HG02943 (cell line): ENCODE data around the gene PYGO2.
A peak's percentile ranks its signal among the peaks of the same experiment; 100 is the strongest.

Source experiments
- ATAC-seq: cut with Tn5 transposase; IDR thresholded peaks from one replicate; pipeline ENCODE4 v1.9.1; 2021; ENCODE audit warnings: mild to moderate bottlenecking, low read depth, moderate library complexity; ENCODE audit not compliant: unreplicated experiment

The PYGO2 gene

GRCh38 chr1:154945962-154946850 is 15.4 kb downstream of the PYGO2 start:
- ATAC-seq = no peak

DNA sequence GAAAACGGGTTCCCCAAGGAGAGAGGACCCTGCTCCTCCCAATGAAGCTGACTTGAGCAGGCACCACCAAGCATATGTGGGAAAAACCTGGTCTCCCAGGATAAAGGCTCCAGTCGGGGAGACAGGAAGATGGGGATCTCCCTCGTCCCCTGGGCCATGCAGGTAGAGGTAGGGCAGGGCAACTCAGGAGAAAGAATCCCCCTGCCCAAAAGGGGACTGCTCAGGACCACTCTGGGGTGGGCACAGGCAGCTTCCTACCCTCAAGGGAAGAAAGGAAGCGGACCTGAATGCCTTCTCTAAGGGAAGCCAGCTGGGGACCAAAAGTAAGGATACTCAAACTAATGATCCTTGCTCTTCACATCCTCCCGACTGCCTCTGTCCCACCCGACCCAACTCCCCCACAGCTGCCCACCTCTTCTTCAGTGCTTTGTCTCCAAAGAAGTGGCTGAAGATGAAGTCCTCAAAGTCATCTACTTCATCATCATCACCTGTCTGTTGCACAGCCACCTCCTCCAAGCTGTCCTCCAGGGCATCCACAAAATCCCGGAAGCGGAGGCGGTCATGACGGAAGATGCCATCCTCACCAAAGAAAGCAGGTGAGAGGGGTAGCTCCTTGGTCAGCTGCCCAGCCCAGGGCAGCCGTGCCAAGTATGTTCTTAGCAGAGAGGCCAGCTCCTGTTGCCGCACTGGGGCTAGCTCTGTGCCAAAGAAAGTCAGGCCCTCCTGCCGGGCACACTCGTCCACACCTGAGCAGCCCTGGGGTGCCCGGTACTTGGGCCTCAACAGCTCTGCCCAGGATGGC is 16.2 kb downstream of the PYGO2 start:
- ATAC-seq = no peak

DNA sequence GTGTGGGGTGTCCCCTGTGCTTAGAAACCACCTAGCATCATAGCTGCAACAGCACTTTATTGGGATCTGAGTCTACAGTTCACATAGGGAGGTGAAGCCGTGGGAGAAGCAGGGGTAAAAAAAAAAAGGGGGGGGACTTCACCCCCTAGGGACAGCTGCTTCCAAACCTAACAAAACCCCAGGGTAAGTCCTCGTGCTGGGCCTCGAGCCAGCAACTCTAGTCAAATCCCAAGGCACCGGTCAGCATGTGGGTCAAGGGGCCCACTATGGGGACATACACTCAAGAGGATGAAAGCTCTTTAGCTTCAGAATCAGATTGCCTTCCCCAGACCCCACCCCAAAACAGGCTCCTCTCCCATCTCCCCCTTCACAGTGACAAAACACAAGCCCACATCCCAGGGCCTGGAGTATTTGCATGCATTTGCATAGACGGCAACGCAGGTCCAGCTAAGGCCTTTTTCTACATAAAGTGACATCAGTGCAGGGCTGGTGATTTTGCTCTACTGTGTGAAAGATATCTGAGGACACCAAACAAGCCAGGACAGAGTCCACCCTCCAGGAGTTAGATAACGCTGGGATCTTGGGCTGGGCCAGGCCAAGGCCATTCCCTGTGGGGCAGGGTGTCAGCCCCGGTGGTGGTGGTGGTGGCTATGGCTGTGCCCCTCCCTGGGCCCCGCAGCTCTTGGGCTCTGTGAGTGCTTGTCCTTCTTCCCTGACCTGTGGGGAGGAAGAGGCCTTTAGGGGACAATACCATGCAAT is 17.0 kb downstream of the PYGO2 start:
- ATAC-seq = no peak

DNA sequence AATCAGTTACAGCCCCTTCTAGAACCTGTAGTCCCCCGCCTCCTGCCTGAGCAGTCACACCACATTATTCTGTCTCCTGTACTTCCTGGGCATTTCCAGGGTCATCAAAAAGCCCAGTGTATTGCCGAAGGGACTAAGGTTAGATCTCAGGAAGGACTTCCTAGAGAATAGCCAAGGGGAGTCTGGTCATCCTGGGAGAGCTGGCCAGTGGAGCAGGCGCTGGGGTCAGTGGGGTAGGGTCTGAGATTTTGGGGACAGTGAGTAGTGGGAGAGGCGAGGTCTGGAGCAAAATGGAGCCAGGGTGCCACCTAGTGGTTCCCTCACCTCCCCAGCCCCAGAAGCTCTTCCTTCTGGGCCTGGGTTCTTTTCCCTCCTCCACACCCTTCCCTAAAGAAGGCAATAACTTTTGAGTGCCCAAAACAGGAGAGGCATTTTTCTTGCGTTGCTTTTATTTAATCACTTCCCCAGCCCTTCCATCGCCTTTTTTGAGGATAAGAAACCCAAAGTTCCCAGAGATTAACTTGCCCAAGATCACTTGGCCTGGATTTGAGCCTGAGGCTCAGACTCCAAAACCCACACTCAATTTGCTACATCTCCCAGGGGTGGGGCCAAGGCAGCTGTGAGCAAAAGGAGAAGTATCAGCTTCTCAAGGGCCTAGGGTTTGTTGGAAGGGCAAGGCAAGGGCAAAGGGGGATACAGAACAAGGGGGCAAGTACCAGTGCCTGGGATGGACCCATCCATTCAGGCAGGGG is 17.8 kb downstream of the PYGO2 start:
- ATAC-seq = no peak

DNA sequence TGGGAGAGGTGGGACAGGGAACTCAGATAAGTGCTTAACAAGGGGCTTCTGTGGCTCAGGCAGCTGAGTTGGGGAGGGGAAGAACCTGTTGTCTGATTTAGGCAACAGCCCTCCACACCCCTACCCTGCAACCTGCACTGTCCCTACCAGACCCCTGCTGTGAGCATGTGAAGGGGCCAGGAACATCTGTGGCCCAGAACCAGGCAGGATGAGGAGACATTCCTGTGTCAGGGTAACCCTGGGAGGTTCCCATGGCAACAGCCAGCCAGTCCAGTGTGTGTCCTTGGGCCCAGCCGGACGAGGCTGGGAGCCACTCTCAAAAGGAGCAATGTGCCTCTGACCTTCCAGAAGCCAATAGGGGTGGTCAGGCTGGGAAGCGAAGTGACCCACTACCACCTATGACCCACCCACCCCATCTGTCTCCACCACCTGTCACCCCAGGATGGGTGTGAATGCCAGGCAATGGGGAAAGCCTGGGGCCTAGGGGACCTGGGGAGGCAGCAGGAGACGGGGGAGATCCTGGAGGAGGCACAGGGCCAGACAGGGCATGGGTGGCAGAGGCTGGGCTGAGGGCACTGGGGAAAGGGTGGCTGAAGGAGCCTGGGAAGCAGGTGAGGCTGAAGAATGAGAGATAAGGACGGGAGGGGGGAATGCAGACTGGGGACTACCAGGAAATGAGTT is 20.1 kb downstream of the PYGO2 start:
- ATAC-seq = no peak

DNA sequence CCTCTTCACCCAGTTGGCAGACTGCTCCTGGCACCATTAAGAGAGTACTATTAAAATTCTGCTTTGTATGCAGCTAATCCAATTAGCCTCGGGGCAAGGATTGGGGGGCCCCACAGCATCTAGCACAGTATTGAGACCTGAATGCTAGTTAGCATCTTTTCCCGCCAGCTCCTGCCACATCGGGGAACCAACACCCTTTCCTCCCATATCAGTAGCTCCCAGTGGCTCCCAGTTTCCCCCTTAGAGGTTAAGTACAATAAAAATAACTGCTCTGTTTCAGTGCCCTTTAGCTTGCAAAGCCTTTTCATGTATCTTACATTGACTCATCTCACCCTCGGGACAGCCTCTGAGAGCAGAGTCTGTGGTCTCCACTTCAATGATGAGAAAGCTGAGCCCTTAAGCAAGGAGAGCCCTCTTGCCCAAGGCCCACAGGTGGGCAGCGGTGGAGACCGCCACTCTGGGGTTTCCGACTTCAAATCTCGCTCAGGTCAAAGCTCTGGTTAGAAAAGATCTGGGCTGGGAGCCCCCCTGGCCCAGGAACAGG is 20.9 kb downstream of the PYGO2 start:
- ATAC-seq = no peak

GRCh38 chr1:154940213-154940560 is 21.4 kb downstream of the PYGO2 start:
- no peak for ATAC-seq

GRCh38 chr1:154938604-154939399 is 22.8 kb downstream of the PYGO2 start:
- no peak for ATAC-seq

GRCh38 chr1:154937988-154938386 is 23.6 kb downstream of the PYGO2 start:
- ATAC-seq = no peak

- ATAC-seq = peak; percentile 49
Observed at GRCh38 chr1:154937085-154937987, 24.2 kb downstream of the PYGO2 start.

- ATAC-seq = peak; percentile 78
Observed at GRCh38 chr1:154936555-154937084, 25.0 kb downstream of the PYGO2 start, which contains the start of gene PMVK. TSS of gene PMVK (minus strand) at chr1:154936719. CDS start at chr1:154936685, 34 bp downstream.

- no peak for ATAC-seq
Observed at GRCh38 chr1:154935749-154936554, 25.6 kb downstream of the PYGO2 start.

GRCh38 chr1:154934358-154934948 is 27.1 kb downstream of the PYGO2 start:
- no peak for ATAC-seq

DNA sequence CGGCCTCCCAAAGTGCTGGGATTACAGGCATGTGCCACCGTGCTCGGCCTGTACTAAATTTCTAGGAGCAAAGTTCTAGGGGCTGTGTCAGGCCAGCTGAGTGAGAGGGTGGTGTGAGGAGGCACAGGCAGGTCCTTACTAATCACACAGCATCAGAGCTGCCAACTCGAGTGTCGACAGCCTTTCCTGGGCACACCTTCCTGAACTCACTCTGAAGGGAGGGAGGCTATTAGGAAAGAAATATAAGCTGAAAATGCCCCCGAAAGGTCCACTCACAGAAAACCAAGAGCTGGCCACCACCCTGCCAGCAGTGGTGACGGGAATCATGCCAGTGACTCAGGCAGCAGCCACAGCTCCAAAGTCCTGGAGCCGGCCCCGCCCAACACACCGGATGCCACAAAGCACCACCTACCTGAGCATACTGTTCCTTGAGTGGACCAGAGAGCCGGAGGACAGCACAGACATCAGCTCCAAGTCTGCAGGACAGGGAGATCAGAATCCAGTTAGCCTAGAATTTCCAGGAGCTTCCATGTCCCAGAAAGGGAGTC is 29.6 kb downstream of the PYGO2 start:
- ATAC-seq = no peak

GRCh38 chr1:154926201-154926600 is 35.4 kb downstream of the PYGO2 start:
- ATAC-seq = no peak
